Stimulated activated CD8-positive, alpha-beta memory T cell treated with anti-CD3 and anti-CD28 coated beads, Interleukin-2, amount 100 ng/mL, for 48 hours (primary cell): Measurements from ENCODE around the gene HMBS.

Source experiments
- DNase-seq, 2 donors: peaks; one replicate each; pipeline ENCODE4 v3.0.0-alpha.2; 2020; ENCODE audit warnings: low read depth in 2 of 2

HMBS gene

GRCh38 chr11:119067371-119068222 lies 17.1 kb upstream of the HMBS start, which contains the start of gene VPS11:
Gene VPS11 (plus strand): TSS chr11:119067818. CDS start chr11:119067824, 6 bp downstream.
- peak; percentile 97 to 98 for DNase-seq

GRCh38 chr11:119077839-119078238 lies 6.8 kb upstream of the HMBS start:
- DNase-seq: no peak

- no peak for DNase-seq
Measured at GRCh38 chr11:119078675-119079420, 5.8 kb upstream of the HMBS start.

- DNase-seq: no peak
Measured at GRCh38 chr11:119081682-119082260, 2.9 kb upstream of the HMBS start.

GRCh38 chr11:119085437-119085847 lies 761 bp downstream of the HMBS start:
- DNase-seq: peak in 1 of 2 donors; percentile 24

GRCh38 chr11:119087123-119087522 lies 2.4 kb downstream of the HMBS start:
- no peak for DNase-seq

- DNase-seq: no peak
Measured at GRCh38 chr11:119087747-119088241, 3.1 kb downstream of the HMBS start.

- DNase-seq: no peak
Measured at GRCh38 chr11:119088406-119088805, 3.7 kb downstream of the HMBS start.

- no peak for DNase-seq
Measured at GRCh38 chr11:119089319-119089718, 4.6 kb downstream of the HMBS start.

- DNase-seq: no peak
Measured at GRCh38 chr11:119091178-119091577, 6.5 kb downstream of the HMBS start.

- no peak for DNase-seq
Measured at GRCh38 chr11:119091966-119092879, 7.5 kb downstream of the HMBS start.

GRCh38 chr11:119092880-119093842 lies 8.5 kb downstream of the HMBS start:
- DNase-seq: no peak

- DNase-seq: no peak
Measured at GRCh38 chr11:119093942-119094815, 9.5 kb downstream of the HMBS start.

- DNase-seq: peak in 1 of 2 donors; percentile 44
Measured at GRCh38 chr11:119094816-119095065, 10.1 kb downstream of the HMBS start.

- DNase-seq: peak; percentile 98 to 99
Measured at GRCh38 chr11:119095066-119095880, 10.6 kb downstream of the HMBS start.

GRCh38 chr11:119099711-119100110 lies 15.0 kb downstream of the HMBS start:
- no peak for DNase-seq

GRCh38 chr11:119100246-119100970 lies 15.7 kb downstream of the HMBS start:
- DNase-seq: no peak
